A673 (cell line): ENCODE results near the gene NSRP1. TPM values are rescaled to one million over a fixed set of nuclear protein-coding genes. Genes with fewer than 3 reads are reported as not detected.

Experiments used
- BruUV-seq: library from RNA; stranded (reverse); fragments of 400-500 nt; replicated peaks from 2 replicates; lab custom pipeline; 2021; lab: Mats Ljungman, UMichigan
- CTCF ChIA-PET: fragments of 300-600 bp; sonication (Branson Sonifier 250); formaldehyde crosslinking; loops from one replicate; lab custom pipeline; 2022; ENCODE audit warnings: antibody characterized with exemption; lab: Charles Lee
- POLR2A ChIA-PET: fragments of 300-600 bp; sonication (Branson Sonifier 250); formaldehyde crosslinking; loops from one replicate; lab custom pipeline; 2022; ENCODE audit warnings: antibody characterized with exemption; ENCODE audit not compliant: low non-redundant PET; lab: Charles Lee
- DNase-seq: peaks from one replicate; pipeline ENCODE4 v3.0.0-alpha.2; 2015; ENCODE audit warnings: low spot score
- H3K27ac ChIP-seq: fragments of 200-600 bp; sonication (generic); 2 replicates; pipeline ENCODE4 v1.5.1; 2016; ENCODE audit warnings: mixed run types, low read depth, mild to moderate bottlenecking, mixed read lengths, antibody characterized with exemption, low read length; ENCODE audit not compliant: poor library complexity, severe bottlenecking
- H3K27me3 ChIP-seq: fragments of 200-600 bp; sonication (generic); replicated peaks from 2 replicates; pipeline ENCODE4 v1.6.1; 2017; ENCODE audit warnings: mixed run types, low read depth, mild to moderate bottlenecking, mixed read lengths, antibody characterized with exemption, low read length; ENCODE audit not compliant: insufficient read depth, poor library complexity
- H3K36me3 ChIP-seq: fragments of 200-600 bp; sonication (generic); 2 replicates; pipeline ENCODE4 v1.6.1; 2016; ENCODE audit warnings: mixed run types, mild to moderate bottlenecking, mixed read lengths, antibody characterized with exemption, low read length; ENCODE audit not compliant: insufficient read depth, poor library complexity, severe bottlenecking
- H3K4me1 ChIP-seq: fragments of 200-600 bp; sonication (generic); 2 replicates; pipeline ENCODE4 v1.6.1; 2017; ENCODE audit warnings: mixed run types, mild to moderate bottlenecking, mixed read lengths, antibody characterized with exemption, low read length; ENCODE audit not compliant: insufficient read depth, poor library complexity, severe bottlenecking
- H3K4me3 ChIP-seq: fragments of 200-600 bp; sonication (generic); 2 replicates; pipeline ENCODE4 v1.5.1; 2016; ENCODE audit warnings: low read depth, mixed run types, mild to moderate bottlenecking, mixed read lengths, low read length; ENCODE audit not compliant: poor library complexity, severe bottlenecking
- H3K9me3 ChIP-seq: fragments of 200-600 bp; sonication (generic); 2 replicates; pipeline ENCODE4 v1.6.1; 2016; ENCODE audit warnings: mixed run types, low read depth, mild to moderate bottlenecking, mixed read lengths, antibody characterized with exemption, low read length; ENCODE audit not compliant: poor library complexity, severe bottlenecking
- EZH2 ChIP-seq: fragments of 200-600 bp; sonication (generic); IDR thresholded peaks from 2 replicates; pipeline ENCODE4 v1.6.1; 2017; ENCODE audit warnings: borderline replicate concordance, low read depth, mild to moderate bottlenecking, mixed read lengths, antibody characterized with exemption, low read length; ENCODE audit not compliant: poor library complexity, severe bottlenecking
- intact Hi-C: fragments of 100-400 bp; cut with micrococcal nuclease; formaldehyde crosslinking; loops from one replicate; pipeline ENCODE4 v1.10.0; 2022; ENCODE audit not compliant: unreplicated experiment
- total RNA-seq: library from RNA; stranded (reverse); gene quantifications from 2 replicates; pipeline ENCODE4 v1.2.3, GENCODE V29; 2021
- TF ChIP-seq, protein P1 (sequence below): fragments of 300-800, 200-600 bp; sonication (generic); conservative IDR thresholded peaks from 2 replicates; pipeline ENCODE4 v1.5.1; 2017; ENCODE audit warnings: low read depth, mild to moderate bottlenecking, antibody characterized with exemption, low read length, moderate library complexity, mixed read lengths

Gene NSRP1
- total RNA-seq, 1 experiment from 2014 or later = 43.5 TPM

DNA sequence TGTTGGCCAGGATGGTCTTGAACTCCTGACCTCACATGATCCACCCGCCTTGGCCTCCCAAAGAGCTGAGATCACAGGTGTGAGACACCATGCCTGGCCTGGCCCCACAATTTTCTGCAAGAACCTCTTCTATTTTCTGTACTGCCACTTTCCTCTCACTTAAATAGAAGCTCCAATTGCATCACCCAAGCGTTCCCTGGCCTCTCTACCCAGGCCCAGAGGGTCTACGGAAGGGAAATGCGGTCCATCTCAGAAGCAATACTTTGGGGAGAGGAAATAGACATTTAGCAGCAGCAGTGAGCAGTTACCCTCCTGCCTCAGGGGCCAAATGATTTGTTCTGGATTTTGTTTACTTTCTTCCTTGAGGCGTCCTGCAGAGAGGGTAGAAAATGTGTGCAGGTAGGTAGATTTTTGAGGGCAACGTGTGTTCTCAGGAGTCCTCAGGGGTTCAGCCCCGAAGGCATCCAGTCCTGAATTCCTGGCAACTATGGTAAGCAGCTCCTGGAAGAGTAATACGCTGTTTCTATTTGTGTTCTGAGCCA is 107.9 kb downstream of the NSRP1 start:
- CTCF ChIA-PET = no interaction called here
- no peaks in the 10 kb centered on the region for H3K27me3 ChIP-seq
- intact Hi-C loops = no loop called here
- POLR2A ChIA-PET = no interaction called here
- H3K9me3 ChIP-seq = no peaks in the 10 kb centered on the region
- DNase-seq = no peak
- no peak overlapping the region for H3K4me3 ChIP-seq
- no peaks in the 10 kb centered on the region for H3K36me3 ChIP-seq
- no peak overlapping the region for H3K27ac ChIP-seq
- no TSS peak for BruUV-seq
- H3K4me1 ChIP-seq = no peaks in the 10 kb centered on the region
- no peak for TF ChIP-seq EZH2
- TF ChIP-seq, protein P1, sequence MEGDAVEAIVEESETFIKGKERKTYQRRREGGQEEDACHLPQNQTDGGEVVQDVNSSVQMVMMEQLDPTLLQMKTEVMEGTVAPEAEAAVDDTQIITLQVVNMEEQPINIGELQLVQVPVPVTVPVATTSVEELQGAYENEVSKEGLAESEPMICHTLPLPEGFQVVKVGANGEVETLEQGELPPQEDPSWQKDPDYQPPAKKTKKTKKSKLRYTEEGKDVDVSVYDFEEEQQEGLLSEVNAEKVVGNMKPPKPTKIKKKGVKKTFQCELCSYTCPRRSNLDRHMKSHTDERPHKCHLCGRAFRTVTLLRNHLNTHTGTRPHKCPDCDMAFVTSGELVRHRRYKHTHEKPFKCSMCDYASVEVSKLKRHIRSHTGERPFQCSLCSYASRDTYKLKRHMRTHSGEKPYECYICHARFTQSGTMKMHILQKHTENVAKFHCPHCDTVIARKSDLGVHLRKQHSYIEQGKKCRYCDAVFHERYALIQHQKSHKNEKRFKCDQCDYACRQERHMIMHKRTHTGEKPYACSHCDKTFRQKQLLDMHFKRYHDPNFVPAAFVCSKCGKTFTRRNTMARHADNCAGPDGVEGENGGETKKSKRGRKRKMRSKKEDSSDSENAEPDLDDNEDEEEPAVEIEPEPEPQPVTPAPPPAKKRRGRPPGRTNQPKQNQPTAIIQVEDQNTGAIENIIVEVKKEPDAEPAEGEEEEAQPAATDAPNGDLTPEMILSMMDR = no peak

- POLR2A ChIA-PET = no interaction called here
- Histone ChIP-seq H3K4me1 (no peaks in the 10 kb centered on the region), H3K27ac (no peak overlapping the region), H3K4me3 (no peak overlapping the region), H3K27me3 (peaks cover under 1% of the 10 kb centered on the region), H3K9me3 (no peaks in the 10 kb centered on the region), H3K36me3 (no peaks in the 10 kb centered on the region)
- intact Hi-C loops = no loop called here
- TF ChIP-seq, protein P1 = no peak
- TF ChIP-seq EZH2 = no peak
- no peak for DNase-seq
- no TSS peak for BruUV-seq
- CTCF ChIA-PET = no interaction called here
Observed at GRCh38 chr17:30225112-30225511, 108.5 kb downstream of the NSRP1 start.

DNA sequence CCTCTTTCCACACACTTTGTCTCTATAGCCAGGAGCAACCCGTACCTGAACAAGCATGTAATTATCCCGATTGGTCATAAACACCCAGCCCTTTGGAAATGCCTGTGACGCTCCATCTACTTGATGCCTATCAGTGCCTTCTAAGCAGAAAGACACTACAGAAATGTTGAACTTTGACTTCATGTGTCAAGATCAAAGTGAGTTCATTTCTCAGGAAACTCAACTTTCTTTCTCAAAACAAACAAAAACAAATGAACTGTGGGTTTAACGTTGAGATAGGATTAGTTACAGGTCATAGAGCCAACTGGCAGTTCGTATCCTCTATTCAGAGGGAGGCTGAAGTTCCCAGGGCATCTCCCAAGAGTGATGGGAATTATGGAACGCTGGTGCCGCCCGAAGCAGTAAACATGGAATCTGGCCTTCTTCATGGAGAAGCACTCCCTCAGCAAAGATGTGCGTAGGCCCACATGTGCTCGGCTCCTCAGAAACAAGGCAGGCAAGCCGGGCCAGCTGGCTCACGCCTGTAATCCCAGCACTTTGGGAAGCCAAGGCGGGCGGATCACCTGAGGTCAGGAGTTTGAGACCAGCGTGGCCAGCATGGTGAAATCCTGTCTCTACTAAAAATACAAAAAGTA is 109.4 kb downstream of the NSRP1 start:
- ChIA-PET POLR2A (no interaction called here), CTCF (no interaction called here)
- H3K27ac ChIP-seq = no peak overlapping the region
- BruUV-seq = no TSS peak
- H3K36me3 ChIP-seq = no peaks in the 10 kb centered on the region
- peaks cover 8% of the 10 kb centered on the region for H3K27me3 ChIP-seq
- no peaks in the 10 kb centered on the region for H3K4me1 ChIP-seq
- intact Hi-C loops = no loop called here
- DNase-seq = no peak
- TF ChIP-seq, protein P1 = no peak
- no peak for TF ChIP-seq EZH2
- no peaks in the 10 kb centered on the region for H3K9me3 ChIP-seq
- H3K4me3 ChIP-seq = no peak overlapping the region
